Brain microvascular endothelial cell (primary cell): Measurements from ENCODE around the gene CTSK.
"Not testable (repeated sequence)": the region's sequence is repeated elsewhere in the genome, so short reads cannot be mapped to it uniquely, and the experiment has no call there.

Source experiments
- DNase-seq: peaks from one replicate; pipeline ENCODE4 v3.0.0-alpha.2; 2020
- H3K27ac ChIP-seq: fragments of 250-450 bp; sonication (Bioruptor Pico); 2 replicates; pipeline ENCODE4 v1.5.1; 2020; ENCODE audit warnings: mild to moderate bottlenecking, moderate library complexity
- H3K27me3 ChIP-seq: fragments of 250-450 bp; sonication (Bioruptor Pico); replicated peaks from 2 replicates; pipeline ENCODE4 v1.5.1; 2020; ENCODE audit warnings: mild to moderate bottlenecking
- H3K36me3 ChIP-seq: fragments of 250-450 bp; sonication (Bioruptor Pico); replicated peaks from 2 replicates; pipeline ENCODE4 v1.5.1; 2020; ENCODE audit warnings: mild to moderate bottlenecking
- H3K4me3 ChIP-seq: 2 replicates; pipeline ENCODE4 v1.5.1; 2011; ENCODE audit warnings: low read depth, mild to moderate bottlenecking, control low read depth, low read length, moderate library complexity
- in situ Hi-C: cut with HindIII; loops from 2 replicates; pipeline ENCODE4 v1.10.0; 2017; ENCODE audit warnings: low sequenced_read_pairs, low pct_ligation_motif_present
- TF ChIP-seq, protein P1 (sequence below): IDR thresholded peaks from 2 replicates; pipeline ENCODE4 v1.5.1; 2011; ENCODE audit warnings: low read depth, mild to moderate bottlenecking, moderate library complexity, low read length, control low read depth, inconsistent platforms; ENCODE audit errors: missing control alignments

Gene CTSK

DNA sequence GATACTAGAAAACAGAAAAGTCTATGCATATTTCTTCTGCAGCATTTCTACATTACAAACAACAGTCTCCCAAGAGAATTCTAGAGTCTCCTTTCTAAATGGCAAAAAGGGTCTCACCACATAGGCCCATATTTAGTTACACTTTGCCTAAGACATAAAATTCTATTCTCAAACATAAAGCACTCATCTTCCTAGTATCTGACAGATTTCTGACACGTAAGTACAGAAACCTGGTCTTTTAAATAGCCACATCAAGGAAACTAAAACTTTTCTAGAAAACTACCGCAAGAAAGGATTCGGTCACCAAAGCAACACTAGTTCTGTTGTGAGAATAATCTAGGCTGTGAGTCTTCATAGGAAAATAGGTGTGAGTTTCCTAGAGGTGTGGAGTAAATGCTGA is 33.6 kb upstream of the CTSK start:
- peaks cover 9% of the 10 kb centered on the region for H3K36me3 ChIP-seq
- H3K27me3 ChIP-seq, result no peaks in the 10 kb centered on the region
- no peak for DNase-seq
- in situ Hi-C loops, result no loop called here
- H3K27ac ChIP-seq, result no peak overlapping the region
- H3K4me3 ChIP-seq, result no peak overlapping the region
- TF ChIP-seq, protein P1, sequence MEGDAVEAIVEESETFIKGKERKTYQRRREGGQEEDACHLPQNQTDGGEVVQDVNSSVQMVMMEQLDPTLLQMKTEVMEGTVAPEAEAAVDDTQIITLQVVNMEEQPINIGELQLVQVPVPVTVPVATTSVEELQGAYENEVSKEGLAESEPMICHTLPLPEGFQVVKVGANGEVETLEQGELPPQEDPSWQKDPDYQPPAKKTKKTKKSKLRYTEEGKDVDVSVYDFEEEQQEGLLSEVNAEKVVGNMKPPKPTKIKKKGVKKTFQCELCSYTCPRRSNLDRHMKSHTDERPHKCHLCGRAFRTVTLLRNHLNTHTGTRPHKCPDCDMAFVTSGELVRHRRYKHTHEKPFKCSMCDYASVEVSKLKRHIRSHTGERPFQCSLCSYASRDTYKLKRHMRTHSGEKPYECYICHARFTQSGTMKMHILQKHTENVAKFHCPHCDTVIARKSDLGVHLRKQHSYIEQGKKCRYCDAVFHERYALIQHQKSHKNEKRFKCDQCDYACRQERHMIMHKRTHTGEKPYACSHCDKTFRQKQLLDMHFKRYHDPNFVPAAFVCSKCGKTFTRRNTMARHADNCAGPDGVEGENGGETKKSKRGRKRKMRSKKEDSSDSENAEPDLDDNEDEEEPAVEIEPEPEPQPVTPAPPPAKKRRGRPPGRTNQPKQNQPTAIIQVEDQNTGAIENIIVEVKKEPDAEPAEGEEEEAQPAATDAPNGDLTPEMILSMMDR, result no peak

DNA sequence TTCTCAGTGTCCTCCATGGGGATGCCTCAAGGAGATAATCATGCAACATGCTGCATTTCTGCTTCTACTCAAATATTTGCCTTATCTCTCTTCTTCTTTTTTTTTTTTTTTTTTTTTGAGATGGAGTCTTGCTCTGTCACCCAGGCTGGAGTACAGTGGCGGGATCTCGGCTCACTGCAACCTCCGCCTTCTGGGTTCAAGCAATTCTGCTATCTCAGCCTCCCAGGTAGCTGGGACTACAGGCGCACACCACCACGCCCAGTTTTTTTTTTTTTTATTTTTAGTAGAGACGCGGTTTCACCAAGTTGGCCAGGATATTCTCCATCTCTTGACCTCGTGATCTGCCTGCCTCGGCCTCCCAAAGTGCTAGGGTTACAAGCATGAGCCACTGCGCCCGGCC is 32.8 kb upstream of the CTSK start:
- H3K27ac ChIP-seq, H3K4me3 ChIP-seq, H3K36me3 ChIP-seq, in situ Hi-C loops, H3K27me3 ChIP-seq, DNase-seq: not testable (repeated sequence)

DNA sequence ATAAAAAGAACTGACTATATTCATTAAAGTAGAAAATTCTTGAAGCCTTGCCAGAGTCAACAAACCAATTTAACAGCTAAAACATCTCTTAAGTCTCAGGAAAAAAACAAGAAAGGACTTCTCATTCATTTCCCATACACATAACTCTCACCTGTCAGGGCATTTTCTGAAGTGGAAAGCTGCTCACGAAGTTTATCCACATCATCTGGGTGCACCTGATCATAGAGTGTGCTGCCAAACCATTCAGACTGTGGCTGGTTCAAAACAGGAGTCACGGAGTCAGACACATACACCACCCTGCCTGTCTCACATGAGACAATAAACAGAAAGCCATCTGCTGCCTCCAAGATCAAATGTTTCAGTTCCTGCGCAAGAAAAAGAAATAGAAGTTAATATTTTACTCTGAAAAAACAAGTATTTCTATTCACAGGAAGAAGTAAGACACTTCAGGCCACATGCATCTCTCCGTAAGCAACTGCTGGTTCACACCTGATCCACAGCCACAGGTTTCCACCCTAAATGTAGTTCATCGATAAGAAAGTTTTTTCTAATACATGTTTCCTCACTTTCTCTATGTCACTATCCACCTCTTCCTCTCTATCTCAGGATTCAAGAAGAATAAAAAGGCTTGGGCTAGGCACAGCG is 28.2 kb upstream of the CTSK start:
- TF ChIP-seq, protein P1, result no peak
- Histone ChIP-seq H3K27me3 (no peaks in the 10 kb centered on the region), H3K4me3 (no peak overlapping the region), H3K27ac (no peak overlapping the region), H3K36me3 (peaks cover 37% of the 10 kb centered on the region)
- in situ Hi-C loops, result no loop called here
- no peak for DNase-seq

DNA sequence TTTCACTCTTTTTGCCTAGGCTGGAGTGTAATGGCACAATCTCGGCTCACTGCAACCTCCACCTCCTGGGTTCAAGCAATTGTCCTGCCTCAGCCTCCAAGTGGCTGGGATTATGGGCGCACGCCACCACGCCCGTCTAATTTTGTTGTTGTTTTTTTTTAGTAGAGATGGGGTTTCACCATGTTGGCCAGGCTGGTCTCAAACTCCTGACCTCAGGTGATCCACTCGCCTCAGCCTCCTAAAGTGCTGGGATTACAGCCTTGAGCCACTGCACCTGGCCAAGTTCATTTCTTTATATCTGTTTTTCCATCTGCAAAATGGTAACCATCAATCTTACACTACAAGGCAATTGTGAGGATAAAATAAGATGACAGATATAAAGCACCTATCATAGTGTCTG is 25.9 kb upstream of the CTSK start:
- H3K27me3 ChIP-seq, H3K27ac ChIP-seq, H3K4me3 ChIP-seq, in situ Hi-C loops, DNase-seq: not testable (repeated sequence)
- H3K36me3 ChIP-seq, result peaks cover 40% of the 10 kb centered on the region

DNA sequence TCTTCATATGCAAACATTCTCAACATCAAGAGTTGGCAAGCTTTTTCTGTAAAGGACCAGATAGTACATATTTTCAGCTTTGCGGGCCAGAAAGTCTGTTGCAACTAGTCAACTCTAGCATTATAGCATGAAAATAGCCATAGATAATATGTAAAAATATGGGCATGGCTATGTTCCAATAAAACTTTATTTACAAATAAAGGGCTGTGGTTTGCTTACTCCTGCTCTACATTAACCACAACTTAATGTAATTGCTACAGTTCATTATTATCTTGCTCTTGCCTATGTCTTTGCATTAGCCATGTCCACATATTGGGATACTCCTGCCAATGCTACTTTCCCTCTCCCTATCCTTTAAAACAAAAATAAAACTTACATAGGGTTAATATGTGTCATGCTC is 24.5 kb upstream of the CTSK start:
- peaks cover 45% of the 10 kb centered on the region for H3K36me3 ChIP-seq
- H3K27me3 ChIP-seq, result no peaks in the 10 kb centered on the region
- TF ChIP-seq, protein P1, result no peak
- no peak overlapping the region for H3K4me3 ChIP-seq
- DNase-seq, result no peak
- no peak overlapping the region for H3K27ac ChIP-seq
- in situ Hi-C loops, result no loop called here

DNA sequence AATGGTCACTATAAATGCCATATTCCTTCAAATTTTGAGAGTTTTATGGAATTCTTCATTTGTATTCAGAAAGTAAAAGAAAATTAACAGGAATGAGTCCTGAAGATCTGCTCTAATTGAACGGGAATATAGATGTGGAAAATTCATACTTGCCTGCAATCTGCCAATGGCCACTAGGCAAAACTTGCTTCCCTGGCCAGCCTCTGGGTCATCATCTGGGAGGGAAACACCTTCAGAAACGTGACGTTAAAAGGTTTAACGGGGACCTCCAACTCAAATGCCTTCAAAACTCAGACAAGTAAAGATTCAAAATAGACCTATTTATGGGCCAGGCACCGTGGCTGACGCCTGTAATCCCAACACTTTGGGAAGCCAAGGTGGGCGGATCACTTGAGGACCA is 21.7 kb upstream of the CTSK start:
- no peaks in the 10 kb centered on the region for H3K27me3 ChIP-seq
- H3K36me3 ChIP-seq, result peaks cover 49% of the 10 kb centered on the region
- no peak overlapping the region for H3K4me3 ChIP-seq
- no peak for DNase-seq
- no peak overlapping the region for H3K27ac ChIP-seq
- TF ChIP-seq, protein P1, result peak; percentile 62
- in situ Hi-C loops, result no loop called here

DNA sequence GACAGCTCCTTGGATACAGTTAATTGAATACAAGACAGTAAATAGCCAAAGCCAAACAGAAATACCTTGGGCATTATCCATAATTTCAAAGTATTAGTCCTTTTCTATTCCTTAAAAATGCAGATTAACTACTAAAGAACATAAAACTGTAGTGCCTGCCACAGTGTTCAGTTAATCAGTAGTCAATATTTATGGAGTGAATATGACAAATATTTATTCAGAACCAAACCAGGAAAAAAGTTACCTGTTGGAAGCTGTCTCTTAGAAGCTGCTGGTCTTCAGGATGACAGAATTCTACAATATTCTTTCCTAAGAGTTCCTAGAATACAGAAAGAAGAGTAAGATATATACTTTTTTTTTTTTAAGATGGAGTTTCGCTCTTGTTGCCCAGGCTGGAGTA is 18.2 kb upstream of the CTSK start:
- no peak overlapping the region for H3K4me3 ChIP-seq
- TF ChIP-seq, protein P1, result no peak
- peaks cover 35% of the 10 kb centered on the region for H3K36me3 ChIP-seq
- in situ Hi-C loops, result no loop called here
- no peak overlapping the region for H3K27ac ChIP-seq
- H3K27me3 ChIP-seq, result no peaks in the 10 kb centered on the region
- no peak for DNase-seq
